Duodenal mucosa (tissue), 2 donors: ENCODE results near the gene CUX1.

Source experiments
- H3K27ac ChIP-seq: one replicate; pipeline ENCODE4 v1.7.0; 2013; ENCODE audit warnings: low read depth, low read length
- H3K27me3 ChIP-seq, 2 donors: one replicate each; pipeline ENCODE4 v1.7.0; 2013; ENCODE audit warnings: low read length in 2 of 2, control low read depth in 1 of 2; ENCODE audit not compliant: insufficient read depth in 2 of 2, control insufficient read depth in 1 of 2
- H3K36me3 ChIP-seq, 2 donors: one replicate each; pipeline ENCODE4 v1.7.0; 2013; ENCODE audit warnings: low read length in 2 of 2, control low read depth in 1 of 2; ENCODE audit not compliant: insufficient read depth in 2 of 2, control insufficient read depth in 1 of 2
- H3K4me1 ChIP-seq, 2 donors: one replicate each; pipeline ENCODE4 v1.7.0; 2013; ENCODE audit warnings: low read length in 2 of 2, control low read depth in 1 of 2; ENCODE audit not compliant: insufficient read depth in 2 of 2, control insufficient read depth in 1 of 2
- H3K4me3 ChIP-seq, 2 donors: one replicate each; pipeline ENCODE4 v1.7.0; 2013; ENCODE audit warnings: low read length in 2 of 2, low read depth in 1 of 2
- H3K9ac ChIP-seq, 2 donors: one replicate each; pipeline ENCODE4 v1.7.0; 2013; ENCODE audit warnings: low read length in 2 of 2, low read depth in 1 of 2
- H3K9me3 ChIP-seq, 2 donors: one replicate each; pipeline ENCODE4 v1.7.0; 2013; ENCODE audit warnings: low read length in 2 of 2, control low read depth in 1 of 2; ENCODE audit not compliant: control insufficient read depth in 1 of 2

The CUX1 gene

DNA sequence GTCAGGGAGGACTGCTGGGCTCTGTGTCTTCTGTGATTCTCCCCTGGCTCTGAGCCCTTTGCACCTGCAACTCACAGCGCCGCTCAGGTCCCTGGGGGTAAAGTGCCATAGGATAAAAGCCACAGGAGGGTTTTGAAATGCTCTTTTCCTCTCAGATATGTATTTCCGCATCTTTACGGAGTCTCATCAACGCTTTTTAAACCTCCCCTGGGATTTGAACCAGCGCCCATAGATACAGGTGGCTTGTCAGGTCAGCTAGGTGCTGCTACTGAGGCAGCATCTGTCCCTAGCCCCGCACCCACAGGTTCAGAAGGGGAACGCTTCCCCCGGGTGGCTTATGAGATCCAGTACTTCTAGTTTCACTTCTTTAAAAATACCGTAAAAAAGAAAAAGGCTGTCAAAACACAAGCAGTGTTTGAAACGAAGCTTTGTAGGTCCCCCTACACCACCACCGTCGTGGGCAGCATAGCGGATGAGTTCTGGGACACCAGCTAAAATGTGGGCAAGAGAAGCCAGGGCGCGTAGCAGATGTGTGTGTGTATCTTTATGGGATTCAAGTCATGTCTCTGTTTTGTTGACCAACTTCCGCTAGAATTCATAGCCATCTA is 173.5 kb downstream of the CUX1 start:
- Histone ChIP-seq H3K27ac (no peak overlapping the region), H3K9me3 (no peaks in the 10 kb centered on the region)

GRCh38 chr7:101991860-101992259 is 174.4 kb downstream of the CUX1 start:
- no peak overlapping the region for H3K27ac ChIP-seq
- peaks cover 0 to 3% of the 10 kb centered on the region in 2 donors for H3K36me3 ChIP-seq
- H3K4me3 ChIP-seq = no peak overlapping the region
- no peak overlapping the region for H3K9ac ChIP-seq
- H3K9me3 ChIP-seq = no peaks in the 10 kb centered on the region
- no peaks in the 10 kb centered on the region for H3K27me3 ChIP-seq
- peaks cover 0 to 9% of the 10 kb centered on the region in 2 donors for H3K4me1 ChIP-seq

More for the DNA sequence above, 173.5 kb downstream of the CUX1 start:
- H3K27me3 ChIP-seq = no peaks in the 10 kb centered on the region
- no peak overlapping the region for H3K4me3 ChIP-seq
- peaks cover 0 to 5% of the 10 kb centered on the region in 2 donors for H3K4me1 ChIP-seq
- H3K36me3 ChIP-seq = peaks cover 0 to 3% of the 10 kb centered on the region in 2 donors
- no peak overlapping the region for H3K9ac ChIP-seq

GRCh38 chr7:101993311-101993710 is 175.9 kb downstream of the CUX1 start:
- H3K27me3 ChIP-seq = no peaks in the 10 kb centered on the region
- H3K4me3 ChIP-seq = no peak overlapping the region
- no peaks in the 10 kb centered on the region for H3K36me3 ChIP-seq
- peaks cover 0 to 9% of the 10 kb centered on the region in 2 donors for H3K4me1 ChIP-seq
- no peak overlapping the region for H3K9ac ChIP-seq
- H3K9me3 ChIP-seq = no peaks in the 10 kb centered on the region
- H3K27ac ChIP-seq = no peak overlapping the region

DNA sequence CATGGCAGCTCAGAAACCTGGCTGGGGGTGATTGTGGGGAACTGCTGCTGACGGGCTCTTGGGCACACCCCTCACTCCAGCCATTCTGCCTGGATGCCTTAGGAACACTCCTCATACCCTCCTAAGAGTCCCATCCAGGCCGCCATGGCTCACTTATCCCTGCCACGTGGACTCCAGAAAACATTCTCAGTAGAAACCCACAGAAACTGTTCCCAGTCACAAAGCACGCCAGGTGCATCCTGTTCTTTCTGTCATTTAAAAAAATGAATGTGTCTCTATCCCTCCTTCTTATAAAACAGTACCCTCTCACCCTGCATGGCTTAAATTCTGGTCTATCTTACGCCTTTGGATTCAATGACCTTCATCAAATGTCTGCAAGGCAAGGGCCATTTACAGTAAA is 177.7 kb downstream of the CUX1 start:
- no peaks in the 10 kb centered on the region for H3K9me3 ChIP-seq
- no peak overlapping the region for H3K27ac ChIP-seq
- H3K4me1 ChIP-seq = peaks cover 4 to 9% of the 10 kb centered on the region in 2 donors
- no peaks in the 10 kb centered on the region for H3K36me3 ChIP-seq
- H3K4me3 ChIP-seq = no peak overlapping the region
- no peaks in the 10 kb centered on the region for H3K27me3 ChIP-seq
- H3K9ac ChIP-seq = no peak overlapping the region

DNA sequence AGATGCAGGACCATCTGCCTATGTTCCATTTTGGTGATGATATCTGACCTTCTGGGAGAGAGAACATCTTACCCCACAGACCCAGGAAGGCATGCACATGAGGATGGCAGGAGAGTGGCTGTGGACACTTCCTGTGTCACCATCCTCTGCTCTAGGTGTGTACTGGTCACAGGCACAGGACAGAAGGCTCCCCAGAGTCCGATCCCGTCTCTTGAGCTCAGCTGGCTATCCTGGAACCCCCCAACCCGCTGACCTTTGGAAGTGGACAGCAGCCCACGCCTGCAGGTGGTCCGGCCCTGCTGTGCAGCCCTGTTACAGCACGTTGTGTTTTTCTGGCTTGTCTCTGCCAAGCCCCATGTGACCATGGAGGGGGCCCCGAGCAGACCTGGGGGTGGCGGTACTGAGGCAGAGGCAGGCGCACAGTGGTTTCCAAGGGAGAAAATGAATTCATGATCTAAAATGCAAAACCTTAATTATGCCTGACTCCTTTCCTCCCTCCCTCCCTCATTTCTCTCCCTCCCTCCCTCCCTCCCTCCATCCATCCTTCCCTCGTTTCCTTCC is 178.8 kb downstream of the CUX1 start:
- H3K4me3 ChIP-seq = no peak overlapping the region
- H3K36me3 ChIP-seq = no peaks in the 10 kb centered on the region
- H3K27ac ChIP-seq = no peak overlapping the region
- H3K27me3 ChIP-seq = no peaks in the 10 kb centered on the region
- no peak overlapping the region for H3K9ac ChIP-seq
- H3K4me1 ChIP-seq = peaks cover 4 to 9% of the 10 kb centered on the region in 2 donors
- H3K9me3 ChIP-seq = no peaks in the 10 kb centered on the region

DNA sequence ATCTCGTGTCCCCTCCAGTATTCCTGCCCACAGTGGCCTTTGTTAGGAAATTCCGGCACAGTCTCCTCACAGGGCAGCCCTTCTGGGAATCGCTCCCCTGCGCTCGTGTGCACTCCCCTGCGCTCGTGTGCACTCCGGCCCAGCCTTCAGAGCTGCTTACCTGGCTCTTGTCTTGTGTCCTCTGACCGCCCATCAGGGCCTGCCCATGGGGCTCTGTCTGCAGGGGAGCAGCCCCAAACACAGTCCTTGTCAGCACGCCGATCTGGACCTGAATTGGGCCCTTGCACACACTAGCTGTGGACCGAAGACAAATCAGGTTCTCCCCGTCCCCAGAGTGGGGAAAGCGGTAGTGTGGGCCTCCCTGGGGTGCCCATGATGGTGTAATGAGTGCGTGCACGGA is 179.4 kb downstream of the CUX1 start:
- Histone ChIP-seq H3K4me3 (no peak overlapping the region), H3K4me1 (peaks cover 4 to 8% of the 10 kb centered on the region in 2 donors), H3K27me3 (no peaks in the 10 kb centered on the region), H3K9me3 (no peaks in the 10 kb centered on the region), H3K9ac (no peak overlapping the region), H3K36me3 (no peaks in the 10 kb centered on the region), H3K27ac (no peak overlapping the region)

DNA sequence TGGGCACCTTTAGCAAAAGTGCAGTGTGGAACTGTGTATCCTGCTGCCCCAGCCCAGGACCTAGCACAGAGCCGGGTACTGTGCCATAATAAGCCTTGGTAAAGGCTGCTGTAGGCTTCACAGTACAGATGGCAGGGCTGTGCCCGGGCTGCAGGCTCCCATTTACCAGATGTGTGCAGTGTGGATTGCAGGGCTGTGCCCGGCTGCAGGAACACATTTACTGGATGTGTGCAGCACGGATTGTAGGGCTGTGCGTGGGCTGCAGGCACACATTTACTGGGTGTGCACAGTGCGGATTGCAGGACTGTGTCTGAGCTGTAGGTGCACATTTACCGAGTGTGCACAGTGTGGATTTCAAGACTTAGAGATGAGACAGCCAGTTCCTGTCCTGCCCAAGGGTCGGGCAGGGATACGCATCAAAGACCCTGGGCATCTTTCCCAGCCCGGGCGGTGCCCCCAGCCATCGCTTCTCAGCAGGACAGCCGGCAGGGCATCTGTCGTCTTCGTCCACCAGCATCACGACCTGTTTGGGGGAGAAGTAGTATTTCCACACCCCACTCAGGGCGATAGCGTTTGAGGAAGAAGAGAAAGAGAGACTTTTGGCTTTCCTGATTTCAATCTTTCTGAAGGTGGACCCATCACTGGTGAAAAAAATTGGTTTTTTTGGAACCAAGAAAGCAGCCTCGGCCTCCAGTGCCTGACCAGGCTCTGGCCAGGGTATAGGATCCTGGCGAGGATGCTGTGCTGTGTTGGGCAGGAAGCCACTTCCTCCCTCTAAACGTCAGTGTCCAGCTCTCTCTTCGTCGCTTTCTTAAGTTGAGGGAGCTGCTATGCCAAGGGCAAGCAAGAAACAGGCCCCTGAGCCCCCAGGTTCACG is 180.8 kb downstream of the CUX1 start:
- Histone ChIP-seq H3K27ac (no peak overlapping the region), H3K4me3 (no peak overlapping the region), H3K9ac (no peak overlapping the region), H3K27me3 (no peaks in the 10 kb centered on the region), H3K36me3 (no peaks in the 10 kb centered on the region), H3K4me1 (peaks cover 4 to 6% of the 10 kb centered on the region in 2 donors), H3K9me3 (no peaks in the 10 kb centered on the region)

GRCh38 chr7:101998906-101999240 is 181.4 kb downstream of the CUX1 start:
- no peak overlapping the region for H3K9ac ChIP-seq
- H3K4me1 ChIP-seq = peaks cover 4 to 6% of the 10 kb centered on the region in 2 donors
- no peaks in the 10 kb centered on the region for H3K9me3 ChIP-seq
- no peak overlapping the region for H3K27ac ChIP-seq
- H3K27me3 ChIP-seq = no peaks in the 10 kb centered on the region
- H3K36me3 ChIP-seq = no peaks in the 10 kb centered on the region
- H3K4me3 ChIP-seq = no peak overlapping the region

GRCh38 chr7:101999393-101999792 is 182.0 kb downstream of the CUX1 start:
- Histone ChIP-seq H3K9ac (no peak overlapping the region), H3K4me3 (no peak overlapping the region), H3K9me3 (no peaks in the 10 kb centered on the region), H3K4me1 (peaks cover 4 to 6% of the 10 kb centered on the region in 2 donors), H3K27ac (no peak overlapping the region), H3K27me3 (no peaks in the 10 kb centered on the region), H3K36me3 (no peaks in the 10 kb centered on the region)

DNA sequence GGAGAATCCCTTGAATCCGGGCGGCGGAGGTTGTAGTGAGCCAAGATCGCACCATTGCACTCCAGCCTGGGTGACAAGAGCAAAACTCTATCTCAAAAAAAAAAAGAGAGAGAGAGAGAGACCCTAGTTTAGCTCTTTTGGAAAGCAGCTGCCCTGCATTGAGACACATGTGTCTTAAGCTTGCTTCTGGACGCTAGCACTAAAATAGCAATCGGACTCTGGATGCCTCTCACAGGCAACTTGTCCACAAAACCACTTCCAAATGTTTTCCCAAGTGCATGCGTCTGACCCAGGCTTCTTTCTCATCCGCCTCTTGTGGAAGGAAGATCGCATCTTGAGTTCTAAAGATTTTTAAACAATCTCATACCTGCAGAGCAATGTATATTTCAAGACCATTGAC is 182.7 kb downstream of the CUX1 start:
- no peaks in the 10 kb centered on the region for H3K36me3 ChIP-seq
- no peak overlapping the region for H3K9ac ChIP-seq
- H3K27ac ChIP-seq = no peak overlapping the region

More for the DNA sequence above, 182.7 kb downstream of the CUX1 start:
- H3K27me3 ChIP-seq = no peaks in the 10 kb centered on the region
- H3K4me3 ChIP-seq = no peak overlapping the region
- peaks cover 4 to 6% of the 10 kb centered on the region in 2 donors for H3K4me1 ChIP-seq
- no peaks in the 10 kb centered on the region for H3K9me3 ChIP-seq
